Measurements from ENCODE around the gene CYFIP2.

- TF ChIP-seq CTCF (optimal IDR thresholded peaks at IDR 0.05 in 1 of 3, IDR thresholded peaks at IDR 0.05 in 1 of 3, conservative IDR thresholded peaks at IDR 0.05 in 1 of 3; ENCODE audit: extremely low read depth in 1 of 3, insufficient read depth in 2 of 3, low read length in 3 of 3) (no peak), EZH2 (IDR thresholded peaks at IDR 0.05; ENCODE audit: low read length) (no peak)
These were observed 168.2 kb downstream of the CYFIP2 start for GRCh38 chr5:157434096-157434495.
